NT2/D1 (cell line): Measurements from ENCODE around the gene PBX1.

ENCODE experiments used
- DNase-seq: peaks from one replicate; pipeline ENCODE4 v3.0.0-alpha.2; 2011; ENCODE audit warnings: low read depth, low spot score
- H3K27me3 ChIP-seq: 2 replicates; pipeline ENCODE4 v1.6.0; 2011; ENCODE audit warnings: mild to moderate bottlenecking; ENCODE audit not compliant: insufficient read length, insufficient read depth
- H3K36me3 ChIP-seq: 2 replicates; pipeline ENCODE4 v1.6.1; 2011; ENCODE audit warnings: mild to moderate bottlenecking, low read length, mixed read lengths; ENCODE audit not compliant: insufficient read depth, insufficient read length
- H3K4me1 ChIP-seq: 2 replicates; pipeline ENCODE4 v1.5.1; 2011; ENCODE audit not compliant: insufficient read depth, insufficient read length
- H3K4me3 ChIP-seq: 2 replicates; pipeline ENCODE4 v1.5.1; 2011; ENCODE audit warnings: low read depth; ENCODE audit not compliant: insufficient read length
- H3K9ac ChIP-seq: 2 replicates; pipeline ENCODE4 v1.6.0; 2011; ENCODE audit warnings: low read depth; ENCODE audit not compliant: insufficient read length
- H3K9me3 ChIP-seq: 2 replicates; pipeline ENCODE4 v1.5.1; 2011; ENCODE audit warnings: mild to moderate bottlenecking, low read length; ENCODE audit not compliant: insufficient read depth
- SUZ12 ChIP-seq: IDR thresholded peaks from 2 replicates; pipeline ENCODE4 v1.6.1; 2011; ENCODE audit not compliant: insufficient read length, insufficient read depth; ENCODE audit errors: extremely low read depth
- YY1 ChIP-seq: IDR thresholded peaks from 2 replicates; pipeline ENCODE4 v1.6.1; 2011; ENCODE audit not compliant: insufficient read length, insufficient read depth
- ZNF274 ChIP-seq: IDR thresholded peaks from 2 replicates; pipeline ENCODE4 v1.6.1; 2011; ENCODE audit warnings: mild to moderate bottlenecking, low read depth, low read length

The PBX1 gene

DNA sequence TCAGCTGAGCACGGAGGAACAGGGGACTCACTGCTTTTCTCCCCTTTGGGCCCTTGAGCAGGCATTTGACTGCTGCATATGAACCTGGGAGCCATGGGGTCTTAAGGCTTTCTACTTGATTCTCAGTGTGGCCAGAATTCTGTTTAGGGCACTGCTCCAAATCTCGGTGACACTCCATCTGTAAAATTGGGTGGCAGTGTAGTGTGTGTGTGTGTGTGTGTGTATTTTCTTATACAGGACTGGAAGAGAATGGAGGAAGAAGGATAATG lies 162.2 kb downstream of the PBX1 start:
- no peak for DNase-seq
- Histone ChIP-seq H3K4me1 (no peaks in the 10 kb centered on the region), H3K36me3 (peaks cover 3% of the 10 kb centered on the region), H3K27me3 (no peaks in the 10 kb centered on the region), H3K4me3 (no peak overlapping the region), H3K9me3 (peaks cover 4% of the 10 kb centered on the region; the same call in 1 of the 2 replicates), H3K9ac (no peak overlapping the region)
- no peak for TF ChIP-seq YY1
- TF ChIP-seq SUZ12: no peak

DNA sequence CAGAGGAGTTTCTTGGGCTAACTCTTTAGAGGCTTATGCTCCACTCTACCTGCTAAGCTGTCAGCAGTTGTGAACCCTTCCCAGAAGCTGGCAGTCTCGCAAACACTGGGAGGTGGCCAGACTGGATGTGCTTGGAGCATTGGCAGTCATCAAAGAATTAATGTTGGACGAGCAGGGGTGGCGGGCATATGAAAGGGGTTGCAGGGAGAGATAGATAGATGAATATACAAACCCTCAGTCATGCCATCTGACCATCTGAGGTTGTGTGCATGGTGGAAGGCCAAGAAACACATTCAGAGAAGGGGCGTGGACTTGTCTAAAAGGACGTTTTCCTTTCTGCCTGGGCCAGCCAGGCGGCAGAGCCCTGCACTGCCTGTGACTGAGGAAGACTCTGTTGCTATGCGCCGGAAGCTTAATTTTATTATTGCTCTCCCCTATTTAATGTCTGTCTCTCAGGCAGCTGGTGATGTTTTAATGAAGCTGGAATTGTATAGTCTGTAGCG lies 164.4 kb downstream of the PBX1 start:
- Histone ChIP-seq H3K36me3 (peaks cover 3% of the 10 kb centered on the region), H3K9ac (no peak overlapping the region)
- TF ChIP-seq SUZ12 (no peak), YY1 (no peak), ZNF274 (no peak)

DNA sequence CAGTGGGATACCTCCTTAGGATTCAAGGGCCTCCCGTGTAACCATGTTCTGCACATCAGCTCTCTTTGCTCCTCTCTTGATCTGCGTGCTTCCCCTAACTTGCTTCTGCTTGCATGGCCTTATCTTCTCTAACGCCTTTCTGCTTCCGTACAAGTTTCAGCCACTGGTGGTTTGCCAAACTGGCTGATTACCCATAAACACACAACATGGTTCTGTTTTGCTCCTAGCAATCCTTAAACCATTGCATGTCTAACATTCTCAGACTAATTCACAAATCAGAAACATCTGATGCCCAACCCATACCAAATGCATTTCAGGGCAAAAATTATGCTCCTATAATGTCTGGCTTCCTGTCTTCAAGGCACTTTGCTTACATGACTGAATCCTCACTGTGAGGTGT lies 166.4 kb downstream of the PBX1 start:
- peaks cover 4% of the 10 kb centered on the region; the same call in 1 of the 2 replicates for H3K9me3 ChIP-seq
- H3K4me3 ChIP-seq: no peak overlapping the region
- no peak overlapping the region for H3K9ac ChIP-seq
- H3K27me3 ChIP-seq: no peaks in the 10 kb centered on the region
- H3K36me3 ChIP-seq: peaks cover 3% of the 10 kb centered on the region
- H3K4me1 ChIP-seq: no peaks in the 10 kb centered on the region
- DNase-seq: no peak
- TF ChIP-seq SUZ12 (no peak), YY1 (no peak), ZNF274 (no peak)

More for the DNA sequence above, 164.4 kb downstream of the PBX1 start:
- H3K4me1 ChIP-seq: no peaks in the 10 kb centered on the region
- no peak overlapping the region for H3K4me3 ChIP-seq
- peaks cover 4% of the 10 kb centered on the region; the same call in 1 of the 2 replicates for H3K9me3 ChIP-seq
- no peaks in the 10 kb centered on the region for H3K27me3 ChIP-seq
- no peak for DNase-seq

DNA sequence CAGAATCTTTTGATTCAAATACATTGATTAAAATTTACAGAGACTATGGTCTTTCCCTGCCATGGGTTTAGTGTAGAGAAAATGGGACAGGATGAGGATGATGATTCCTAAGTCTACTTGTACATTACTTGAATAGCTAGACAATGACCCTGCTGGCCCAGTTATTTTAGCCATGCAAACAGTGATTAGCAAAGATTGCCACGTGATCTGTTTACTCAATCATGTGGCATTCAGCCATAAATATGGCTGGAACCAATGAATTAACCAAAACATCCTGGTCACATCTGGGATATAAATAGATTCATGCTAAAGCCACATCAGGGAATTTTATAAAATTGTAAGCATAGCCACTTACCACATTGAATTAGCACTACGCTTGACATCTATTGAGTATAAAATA lies 167.3 kb downstream of the PBX1 start:
- DNase-seq: no peak
- Histone ChIP-seq H3K4me1 (peaks cover 3% of the 10 kb centered on the region), H3K9ac (no peak overlapping the region), H3K4me3 (no peak overlapping the region), H3K36me3 (peaks cover 3% of the 10 kb centered on the region), H3K9me3 (peaks cover 4% of the 10 kb centered on the region; the same call in 1 of the 2 replicates), H3K27me3 (no peaks in the 10 kb centered on the region)
- no peak for TF ChIP-seq YY1

DNA sequence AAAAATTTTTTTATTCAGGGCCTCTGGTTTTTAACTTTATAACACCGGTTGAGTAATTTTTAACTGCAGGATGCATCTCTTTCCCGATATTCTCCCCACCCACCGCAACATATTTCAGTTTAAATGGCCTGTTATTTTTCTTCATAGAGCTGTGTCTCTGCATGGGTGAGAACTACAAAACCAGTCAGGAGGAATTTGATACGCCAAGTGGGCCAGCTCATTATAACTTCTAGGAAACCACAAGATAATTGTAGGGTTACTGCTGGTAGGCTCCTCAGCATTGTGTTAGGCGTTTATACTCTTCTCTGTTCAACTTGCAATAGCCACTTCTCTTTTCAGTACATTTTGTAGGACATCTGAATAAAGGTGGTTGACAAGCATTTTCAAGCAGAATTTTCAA lies 169.7 kb downstream of the PBX1 start:
- Histone ChIP-seq H3K4me3 (no peak overlapping the region), H3K9ac (no peak overlapping the region), H3K27me3 (no peaks in the 10 kb centered on the region), H3K9me3 (peaks cover 4% of the 10 kb centered on the region; the same call in 1 of the 2 replicates), H3K4me1 (peaks cover 3% of the 10 kb centered on the region), H3K36me3 (no peaks in the 10 kb centered on the region)
- DNase-seq: no peak
- TF ChIP-seq YY1 (no peak), ZNF274 (no peak), SUZ12 (no peak)

DNA sequence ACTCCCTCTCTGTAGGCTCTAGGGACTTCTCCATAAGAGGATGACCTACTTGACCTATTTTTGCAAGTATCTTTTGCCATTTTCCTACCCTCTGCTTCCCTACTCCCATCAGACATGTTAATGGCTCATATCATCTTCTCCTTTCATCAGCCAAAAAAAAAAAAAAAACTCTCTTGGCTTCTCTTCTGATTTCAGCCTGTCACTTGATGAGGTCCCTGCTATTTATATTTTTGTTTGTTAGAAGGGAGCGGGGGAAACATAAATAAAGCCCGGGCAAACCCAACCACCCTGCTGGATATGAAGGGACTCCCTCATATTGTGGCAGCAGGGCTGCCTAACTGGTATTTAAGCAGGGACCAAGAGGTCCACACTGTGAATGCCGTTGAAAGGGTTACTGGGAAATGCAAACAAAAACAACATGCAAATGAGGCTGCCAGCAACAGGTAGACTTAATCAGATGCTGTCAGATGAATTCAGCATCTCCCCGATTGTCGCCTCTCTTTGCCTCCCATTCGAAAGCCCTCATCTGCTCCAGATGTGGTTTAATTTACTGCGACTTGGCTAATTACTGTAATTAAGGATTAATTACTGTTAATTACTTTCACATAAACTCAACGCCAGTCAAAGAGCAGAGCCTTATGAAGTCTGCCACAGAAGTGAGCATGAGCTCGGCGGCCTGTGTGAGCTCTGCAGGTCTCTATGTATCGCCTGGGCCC lies 172.3 kb downstream of the PBX1 start:
- no peak for DNase-seq
- Histone ChIP-seq H3K27me3 (no peaks in the 10 kb centered on the region), H3K4me1 (peaks cover 5% of the 10 kb centered on the region), H3K9me3 (no peaks in the 10 kb centered on the region), H3K36me3 (no peaks in the 10 kb centered on the region), H3K9ac (no peak overlapping the region), H3K4me3 (no peak overlapping the region)
- TF ChIP-seq SUZ12 (no peak), ZNF274 (no peak), YY1 (no peak)

DNA sequence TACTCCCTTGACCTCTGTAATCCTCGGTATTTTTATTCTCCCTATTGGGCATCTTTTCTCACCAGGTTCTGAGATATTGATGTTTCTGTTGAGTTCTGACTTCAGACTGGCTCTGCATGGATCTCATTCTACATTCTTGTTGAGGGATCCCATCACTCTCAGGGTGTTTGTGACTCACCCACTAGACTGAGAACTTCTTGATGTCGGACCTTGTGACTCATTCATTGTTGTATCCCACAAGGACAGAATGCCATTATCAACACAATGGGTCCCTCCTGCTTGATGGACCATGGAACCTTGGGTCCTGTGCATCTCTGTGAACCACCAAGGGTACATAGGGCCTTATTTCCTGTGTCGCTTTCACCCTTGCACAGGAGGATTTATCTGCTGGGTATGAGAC lies 174.1 kb downstream of the PBX1 start:
- no peak for TF ChIP-seq SUZ12
- DNase-seq: peak; percentile 32
- H3K9me3 ChIP-seq: no peaks in the 10 kb centered on the region
- no peak overlapping the region for H3K4me3 ChIP-seq
- H3K36me3 ChIP-seq: no peaks in the 10 kb centered on the region
- H3K27me3 ChIP-seq: no peaks in the 10 kb centered on the region
- peaks cover 5% of the 10 kb centered on the region for H3K4me1 ChIP-seq
- H3K9ac ChIP-seq: no peak overlapping the region

DNA sequence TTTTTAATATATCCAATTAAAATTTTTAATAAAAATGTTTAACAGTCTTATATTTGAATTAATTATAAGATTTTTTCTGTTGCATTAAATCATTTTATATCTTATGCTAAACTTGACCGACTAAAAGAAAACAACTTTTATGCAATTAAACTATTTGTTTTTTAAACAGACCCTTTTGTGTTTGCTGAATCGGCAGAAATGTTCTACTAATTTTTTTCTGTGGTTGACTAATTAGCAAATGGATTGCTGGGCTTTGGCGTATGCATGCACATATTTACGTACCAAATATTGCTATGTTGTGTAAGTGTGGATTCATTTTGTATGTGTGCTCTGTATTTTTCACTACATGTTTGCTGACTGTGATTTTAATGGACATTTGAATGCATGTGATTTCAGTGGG lies 174.8 kb downstream of the PBX1 start:
- no peaks in the 10 kb centered on the region for H3K36me3 ChIP-seq
- H3K9me3 ChIP-seq: no peaks in the 10 kb centered on the region
- no peak overlapping the region for H3K4me3 ChIP-seq

More for the DNA sequence above, 174.8 kb downstream of the PBX1 start:
- H3K27me3 ChIP-seq: no peaks in the 10 kb centered on the region
- no peak for TF ChIP-seq ZNF274
- no peak for TF ChIP-seq SUZ12
- no peak for TF ChIP-seq YY1
- no peak for DNase-seq
- H3K9ac ChIP-seq: no peak overlapping the region
- H3K4me1 ChIP-seq: peaks cover 5% of the 10 kb centered on the region
